Caco-2 (cell line): Measurements from ENCODE around the gene DPM2. TPM values are rescaled to one million over a fixed set of nuclear protein-coding genes. Genes with fewer than 3 reads are reported as not detected.

ENCODE experiments used
- BruUV-seq: library from RNA; stranded (reverse); fragments of 400-500 nt; replicated peaks from 2 replicates; lab custom pipeline; 2021; lab: Mats Ljungman, UMichigan
- CTCF ChIA-PET: fragments of 300-600 bp; sonication (Branson Sonifier 250); formaldehyde crosslinking; loops from one replicate; lab custom pipeline; 2022; ENCODE audit warnings: antibody characterized with exemption; lab: Charles Lee
- POLR2A ChIA-PET: fragments of 300-600 bp; sonication (Branson Sonifier 250); formaldehyde crosslinking; loops from one replicate; lab custom pipeline; 2022; ENCODE audit warnings: antibody characterized with exemption; lab: Charles Lee
- DNase-seq, 2 experiments: peaks; one replicate each; pipeline versions ENCODE4 v3.0.0 to v3.0.0-alpha.2; 2020 to 2022
- H3K27me3 ChIP-seq: replicated peaks from 2 replicates; pipeline ENCODE4 v1.6.0; 2011; ENCODE audit warnings: low read length; ENCODE audit not compliant: control insufficient read depth, insufficient read depth
- H3K36me3 ChIP-seq: 2 replicates; pipeline ENCODE4 v1.5.1; 2011; ENCODE audit warnings: low read length; ENCODE audit not compliant: control insufficient read depth, insufficient read depth
- H3K4me1 ChIP-seq: fragments of 250-450 bp; sonication (Bioruptor Pico); 2 replicates; pipeline ENCODE4 v1.5.1; 2020; ENCODE audit warnings: mild to moderate bottlenecking
- H3K4me3 ChIP-seq: 2 replicates; pipeline ENCODE4 v1.5.1; 2011; ENCODE audit warnings: low read depth, mild to moderate bottlenecking, control low read depth, low read length
- H3K9me3 ChIP-seq: fragments of 250-450 bp; sonication (Bioruptor Pico); 2 replicates; pipeline ENCODE4 v1.5.1; 2020; ENCODE audit warnings: mild to moderate bottlenecking, moderate library complexity
- H3K27ac Mint-ChIP-seq: one replicate; pipeline ENCODE4 v1.8.0; 2022; ENCODE audit warnings: mixed read lengths; ENCODE audit not compliant: unreplicated experiment
- H3K27me3 Mint-ChIP-seq: one replicate; pipeline ENCODE4 v1.8.0; 2022; ENCODE audit warnings: mixed read lengths; ENCODE audit not compliant: insufficient read depth, unreplicated experiment
- H3K36me3 Mint-ChIP-seq: one replicate; pipeline ENCODE4 v1.8.0; 2022; ENCODE audit warnings: mild to moderate bottlenecking, mixed read lengths; ENCODE audit not compliant: insufficient read depth, unreplicated experiment
- H3K4me1 Mint-ChIP-seq: one replicate; pipeline ENCODE4 v1.8.0; 2022; ENCODE audit warnings: low read depth, mixed read lengths; ENCODE audit not compliant: unreplicated experiment
- H3K4me3 Mint-ChIP-seq: one replicate; pipeline ENCODE4 v1.8.0; 2022; ENCODE audit warnings: mild to moderate bottlenecking, moderate library complexity, mixed read lengths; ENCODE audit not compliant: unreplicated experiment
- H3K9me3 Mint-ChIP-seq: one replicate; pipeline ENCODE4 v1.8.0; 2022; ENCODE audit warnings: mixed read lengths; ENCODE audit not compliant: unreplicated experiment
- CTCF ChIP-seq, 2 experiments: fragments of 200-600 bp in 1 of 2; IDR thresholded peaks; 1 replicate in 1 of 2; 2 replicates in 1 of 2; pipeline versions ENCODE4 v1.5.1 to v1.8.0; 2011 to 2022; ENCODE audit warnings: antibody characterized with exemption in 1 of 2, control low read depth in 1 of 2, inconsistent platforms in 1 of 2, low read depth in 1 of 2, low read length in 1 of 2, mild to moderate bottlenecking in 1 of 2, moderate library complexity in 1 of 2; ENCODE audit not compliant: insufficient read depth in 1 of 2, severe bottlenecking in 1 of 2, unreplicated experiment in 1 of 2
- intact Hi-C: fragments of 100-400 bp; cut with micrococcal nuclease; formaldehyde crosslinking; loops from one replicate; pipeline ENCODE4 v1.10.0; 2022; ENCODE audit not compliant: unreplicated experiment
- total RNA-seq: library from RNA; stranded (reverse); gene quantifications from 2 replicates; pipeline ENCODE4 v1.2.3, GENCODE V29; 2022

The DPM2 gene
- total RNA-seq, 1 experiment from 2014 or later = 38.7 TPM

GRCh38 chr9:127973169-127974000 lies 35.7 kb upstream of the DPM2 start:
- no peak for DNase-seq
- ChIA-PET CTCF (no interaction called here), POLR2A (no interaction called here)
- Histone ChIP-seq H3K4me3 (no peak overlapping the region), H3K4me1 (peaks cover 44% of the 10 kb centered on the region), H3K36me3 (no peaks in the 10 kb centered on the region; the same call in 1 of the 2 replicates), H3K9me3 (no peaks in the 10 kb centered on the region), H3K27me3 (no peaks in the 10 kb centered on the region)
- H3K4me3 Mint-ChIP-seq = no peak overlapping the region
- TF ChIP-seq CTCF (IDR thresholded peaks at IDR 0.05; ENCODE audit: insufficient read depth in 1 of 2, low read depth in 1 of 2, low read length in 1 of 2, severe bottlenecking in 1 of 2, unreplicated experiment in 1 of 2) = no peak
- no peak overlapping the region for H3K27ac Mint-ChIP-seq
- no peaks in the 10 kb centered on the region for H3K27me3 Mint-ChIP-seq
- intact Hi-C loops = no loop called here
- H3K4me1 Mint-ChIP-seq = peaks cover 28% of the 10 kb centered on the region
- H3K9me3 Mint-ChIP-seq = no peaks in the 10 kb centered on the region
- no peaks in the 10 kb centered on the region for H3K36me3 Mint-ChIP-seq
- BruUV-seq = no TSS peak

DNA sequence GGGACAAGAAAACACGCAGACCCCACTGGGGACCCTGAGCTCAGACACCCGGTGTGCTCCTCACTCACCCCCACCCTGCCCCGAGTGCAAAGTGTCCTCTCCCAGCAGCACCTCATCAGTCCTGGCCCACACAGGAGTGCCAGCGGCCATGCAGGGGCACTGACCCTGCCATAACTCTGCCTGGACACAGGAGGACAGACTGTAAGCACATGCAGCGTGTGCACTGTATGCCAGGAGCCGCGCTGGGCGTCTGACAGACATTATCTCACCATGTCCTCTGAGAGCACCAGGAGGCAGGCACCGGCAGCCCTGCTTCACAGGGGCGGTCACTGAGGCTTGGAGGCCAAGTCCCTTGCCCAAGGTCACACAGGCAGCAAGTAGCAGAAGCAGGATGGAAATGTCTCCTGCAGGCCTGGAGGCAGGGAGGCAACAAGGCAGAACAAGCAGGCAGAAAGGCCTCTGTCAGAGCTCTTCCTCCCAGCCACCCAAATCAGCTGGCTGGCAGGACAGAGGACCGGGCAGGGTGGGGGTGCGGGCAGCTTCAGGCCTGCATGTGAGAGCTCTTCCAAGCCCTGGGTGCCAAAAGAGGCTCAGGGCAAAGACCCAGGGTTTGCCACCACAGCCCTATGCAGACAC lies 34.7 kb upstream of the DPM2 start:
- Mint-ChIP-seq H3K4me1 (peaks cover 28% of the 10 kb centered on the region), H3K27ac (peak overlapping the region; percentile 63), H3K36me3 (peaks cover 4% of the 10 kb centered on the region), H3K9me3 (no peaks in the 10 kb centered on the region), H3K4me3 (no peak overlapping the region), H3K27me3 (no peaks in the 10 kb centered on the region)
- H3K36me3 ChIP-seq = no peaks in the 10 kb centered on the region; the same call in 1 of the 2 replicates
- H3K27me3 ChIP-seq = no peaks in the 10 kb centered on the region
- peaks cover 38% of the 10 kb centered on the region for H3K4me1 ChIP-seq
- intact Hi-C loops = no loop called here
- no TSS peak for BruUV-seq
- no peak overlapping the region for H3K4me3 ChIP-seq
- H3K9me3 ChIP-seq = no peaks in the 10 kb centered on the region
- no peak for DNase-seq
- CTCF ChIA-PET = interaction anchor here (0.5 kb wide), 1 partner anchor 388 kb away, joined by 6 read pairs; no protein-coding TSS in a partner anchor
- POLR2A ChIA-PET = no interaction called here
- TF ChIP-seq CTCF (IDR thresholded peaks at IDR 0.05; ENCODE audit: insufficient read depth in 1 of 2, low read depth in 1 of 2, low read length in 1 of 2, severe bottlenecking in 1 of 2, unreplicated experiment in 1 of 2) = no peak

GRCh38 chr9:127971357-127972235 lies 33.9 kb upstream of the DPM2 start:
- intact Hi-C loops = no loop called here
- Mint-ChIP-seq H3K36me3 (peaks cover 4% of the 10 kb centered on the region), H3K4me1 (peaks cover 28% of the 10 kb centered on the region), H3K4me3 (no peak overlapping the region), H3K9me3 (no peaks in the 10 kb centered on the region), H3K27ac (peak overlapping the region; percentile 63), H3K27me3 (no peaks in the 10 kb centered on the region)
- no peak for TF ChIP-seq CTCF (IDR thresholded peaks at IDR 0.05; ENCODE audit: insufficient read depth in 1 of 2, low read depth in 1 of 2, low read length in 1 of 2, severe bottlenecking in 1 of 2, unreplicated experiment in 1 of 2)
- Histone ChIP-seq H3K4me1 (peaks cover 38% of the 10 kb centered on the region), H3K4me3 (no peak overlapping the region), H3K27me3 (no peaks in the 10 kb centered on the region), H3K36me3 (no peaks in the 10 kb centered on the region; the same call in 1 of the 2 replicates), H3K9me3 (no peaks in the 10 kb centered on the region)
- ChIA-PET CTCF (interaction anchor here (0.5 kb wide), 1 partner anchor 387 kb away, joined by 6 read pairs; no protein-coding TSS in a partner anchor), POLR2A (no interaction called here)
- no TSS peak for BruUV-seq
- DNase-seq = no peak
